Fibroblast of pulmonary artery (primary cell): Measurements from ENCODE around the gene ACAA2.

Source experiments
- DNase-seq: peaks from one replicate; pipeline ENCODE4 v3.0.0-alpha.2; 2010; ENCODE audit warnings: low read depth
- H3K4me3 ChIP-seq: replicated peaks from 2 replicates; pipeline ENCODE4 v1.5.1; 2011; ENCODE audit warnings: low read depth, mild to moderate bottlenecking, control low read depth, low read length, moderate library complexity
- CTCF ChIP-seq: IDR thresholded peaks from 2 replicates; pipeline ENCODE4 v1.5.1; 2011; ENCODE audit warnings: mild to moderate bottlenecking, control low read depth, low read length, inconsistent platforms; ENCODE audit errors: missing control alignments

ACAA2 gene

GRCh38 chr18:49763590-49763989 is 49.7 kb downstream of the ACAA2 start:
- no peak overlapping the region for H3K4me3 ChIP-seq
- no peak for TF ChIP-seq CTCF
- no peak for DNase-seq

- DNase-seq, result no peak
- no peak overlapping the region for H3K4me3 ChIP-seq
- no peak for TF ChIP-seq CTCF
Observed at GRCh38 chr18:49762191-49763077, 50.9 kb downstream of the ACAA2 start.

GRCh38 chr18:49761771-49762170 is 51.6 kb downstream of the ACAA2 start:
- no peak for TF ChIP-seq CTCF
- no peak for DNase-seq
- H3K4me3 ChIP-seq, result no peak overlapping the region

GRCh38 chr18:49758263-49758610 is 55.1 kb downstream of the ACAA2 start:
- no peak overlapping the region for H3K4me3 ChIP-seq
- TF ChIP-seq CTCF, result no peak
- DNase-seq, result no peak

GRCh38 chr18:49757513-49758262 is 55.6 kb downstream of the ACAA2 start:
- no peak for TF ChIP-seq CTCF
- DNase-seq, result no peak
- H3K4me3 ChIP-seq, result no peak overlapping the region

GRCh38 chr18:49756671-49757362 is 56.5 kb downstream of the ACAA2 start:
- no peak for DNase-seq
- no peak overlapping the region for H3K4me3 ChIP-seq
- no peak for TF ChIP-seq CTCF
